ENCODE measurements around the gene PLCXD1. TPM values are rescaled to one million over a fixed set of nuclear protein-coding genes. Genes with fewer than 3 reads are reported as not detected.

The PLCXD1 gene
- total and polyA plus RNA-seq, 9 of the 15 experiments (the other 6 are each of a cell fraction or from before 2014, with no cell fraction given) = 6.0 to 60.2 (median 39.5) TPM

- ATAC-seq (no peak), FAIRE-seq (no peak), DNase-seq (ENCODE audit: extremely low read depth in 1 of 4, low spot score in 3 of 4) (no peak)
- no peak overlapping the region for H2AFZ ChIP-seq (ENCODE audit: low read depth, low read length)
- H3K27me3 ChIP-seq (ENCODE audit: control insufficient read depth in 2 of 2, insufficient read depth in 2 of 2, low read length in 2 of 2) = no peaks in the 10 kb centered on the region
- ChIA-PET CTCF (ENCODE audit: low intra/inter-chr PET ratio) (no interaction called here), POLR2A (no interaction called here)
- no peak overlapping the region for H3K27ac ChIP-seq (ENCODE audit: extremely low read depth, low read depth, low read length)
- TF ChIP-seq HNRNPK (IDR thresholded peaks at IDR 0.05; ENCODE audit: low read depth, low read length, poor library complexity, severe bottlenecking) (no peak), HBP1 (CRISPR knock-in tag; IDR thresholded peaks at IDR 0.05) (no peak), ZBTB1 (CRISPR knock-in tag; IDR thresholded peaks at IDR 0.05; ENCODE audit: borderline replicate concordance, low read depth) (no peak), E2F5 (CRISPR knock-in tag; IDR thresholded peaks at IDR 0.05) (no peak), CHCHD3 (CRISPR knock-in tag; IDR thresholded peaks at IDR 0.05) (no peak), ZSCAN29 (IDR thresholded peaks at IDR 0.05) (no peak), ZNF586 (CRISPR knock-in tag; conservative IDR thresholded peaks at IDR 0.05) (no peak), SNRNP70 (optimal IDR thresholded peaks at IDR 0.05; ENCODE audit: low read depth, low read length) (no peak), MLLT1 (IDR thresholded peaks at IDR 0.05) (no peak), ZNF354B (CRISPR knock-in tag; IDR thresholded peaks at IDR 0.05) (no peak), PKNOX1 (IDR thresholded peaks at IDR 0.05) (no peak), PREB (CRISPR knock-in tag; IDR thresholded peaks at IDR 0.05) (no peak), NR0B1 (IDR thresholded peaks at IDR 0.05; ENCODE audit: partially characterized antibody) (no peak), EWSR1 (IDR thresholded peaks at IDR 0.05; ENCODE audit: borderline replicate concordance, low read depth, partially characterized antibody) (no peak)
- H3K9me1 ChIP-seq (ENCODE audit: control insufficient read depth, insufficient read depth, low read length) = no peaks in the 10 kb centered on the region
- in situ Hi-C loops (cut with MboI) (no loop called here), intact Hi-C loops (cut with micrococcal nuclease) (no loop called here)
- H3K79me2 ChIP-seq (ENCODE audit: control insufficient read depth, insufficient read depth, low read length) = no peaks in the 10 kb centered on the region
- BruUV-seq (replicated peaks) = no TSS peak
- no peaks in the 10 kb centered on the region for H3K36me3 ChIP-seq (ENCODE audit: control insufficient read depth, insufficient read depth, low read length)
- 0 out of 5 replicates have a peak, but pooled peaks cover 0 to 4% of the 10 kb centered on the region in 2 experiments for H3K4me1 ChIP-seq (replicated peaks in 1 of 2; ENCODE audit: control insufficient read depth in 2 of 2, insufficient read depth in 2 of 2, low read length in 2 of 2)
- H3K4me2 ChIP-seq (ENCODE audit: insufficient read depth, low read length) = no peak overlapping the region
- WGBS (ENCODE audit: insufficient coverage, low coverage, missing lambda C conversion rate) = 64% methylated on average over 9 of the region's 10 CpGs
- no peaks in the 10 kb centered on the region for H3K9me3 ChIP-seq (replicated peaks; ENCODE audit: control insufficient read depth, insufficient read depth, low read depth, low read length)
- H4K20me1 ChIP-seq (replicated peaks; ENCODE audit: control insufficient read depth, insufficient read depth, low read length) = no peaks in the 10 kb centered on the region
- H3K4me3 ChIP-seq = no peak overlapping the region
- H3K9ac ChIP-seq (ENCODE audit: insufficient read depth in 1 of 2, low read depth in 2 of 2, low read length in 2 of 2) = no peak overlapping the region
Observed at GRCh38 chrX:349702-350101, 68.5 kb downstream of the PLCXD1 start.
